ENCODE measurements around the gene NLRP9.

GRCh38 chr19:55690769-55691545, 47.2 kb downstream of the NLRP9 start:
- TF ChIP-seq, protein P1, sequence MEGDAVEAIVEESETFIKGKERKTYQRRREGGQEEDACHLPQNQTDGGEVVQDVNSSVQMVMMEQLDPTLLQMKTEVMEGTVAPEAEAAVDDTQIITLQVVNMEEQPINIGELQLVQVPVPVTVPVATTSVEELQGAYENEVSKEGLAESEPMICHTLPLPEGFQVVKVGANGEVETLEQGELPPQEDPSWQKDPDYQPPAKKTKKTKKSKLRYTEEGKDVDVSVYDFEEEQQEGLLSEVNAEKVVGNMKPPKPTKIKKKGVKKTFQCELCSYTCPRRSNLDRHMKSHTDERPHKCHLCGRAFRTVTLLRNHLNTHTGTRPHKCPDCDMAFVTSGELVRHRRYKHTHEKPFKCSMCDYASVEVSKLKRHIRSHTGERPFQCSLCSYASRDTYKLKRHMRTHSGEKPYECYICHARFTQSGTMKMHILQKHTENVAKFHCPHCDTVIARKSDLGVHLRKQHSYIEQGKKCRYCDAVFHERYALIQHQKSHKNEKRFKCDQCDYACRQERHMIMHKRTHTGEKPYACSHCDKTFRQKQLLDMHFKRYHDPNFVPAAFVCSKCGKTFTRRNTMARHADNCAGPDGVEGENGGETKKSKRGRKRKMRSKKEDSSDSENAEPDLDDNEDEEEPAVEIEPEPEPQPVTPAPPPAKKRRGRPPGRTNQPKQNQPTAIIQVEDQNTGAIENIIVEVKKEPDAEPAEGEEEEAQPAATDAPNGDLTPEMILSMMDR (IDR thresholded peaks at IDR 0.05): no peak
- TF ChIP-seq POLR2A (IDR thresholded peaks at IDR 0.05): no peak

Measured in esophagus squamous epithelium (tissue), 4 donors.